ENCODE data around the gene FRMD6.

DNA sequence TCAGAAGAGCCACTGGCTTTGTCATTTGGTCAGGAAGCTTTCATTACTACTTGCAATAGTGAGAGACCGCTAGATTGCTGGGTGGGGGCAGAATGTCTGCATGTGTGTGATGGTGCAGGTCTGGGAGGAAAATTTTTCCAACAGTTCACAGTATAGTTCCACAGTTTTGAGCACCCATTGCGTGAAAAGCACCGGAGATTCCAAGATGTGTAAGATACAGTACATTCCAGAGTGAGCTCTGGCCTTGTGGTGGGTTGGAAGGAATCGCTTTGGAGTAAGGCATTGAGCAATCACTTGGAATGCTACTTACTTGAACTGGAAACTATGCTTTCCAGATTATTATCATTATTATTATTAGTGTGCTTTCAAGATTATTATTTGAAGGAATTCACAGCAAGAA lies 47.6 kb upstream of the FRMD6 start:
- TF ChIP-seq, protein P1, sequence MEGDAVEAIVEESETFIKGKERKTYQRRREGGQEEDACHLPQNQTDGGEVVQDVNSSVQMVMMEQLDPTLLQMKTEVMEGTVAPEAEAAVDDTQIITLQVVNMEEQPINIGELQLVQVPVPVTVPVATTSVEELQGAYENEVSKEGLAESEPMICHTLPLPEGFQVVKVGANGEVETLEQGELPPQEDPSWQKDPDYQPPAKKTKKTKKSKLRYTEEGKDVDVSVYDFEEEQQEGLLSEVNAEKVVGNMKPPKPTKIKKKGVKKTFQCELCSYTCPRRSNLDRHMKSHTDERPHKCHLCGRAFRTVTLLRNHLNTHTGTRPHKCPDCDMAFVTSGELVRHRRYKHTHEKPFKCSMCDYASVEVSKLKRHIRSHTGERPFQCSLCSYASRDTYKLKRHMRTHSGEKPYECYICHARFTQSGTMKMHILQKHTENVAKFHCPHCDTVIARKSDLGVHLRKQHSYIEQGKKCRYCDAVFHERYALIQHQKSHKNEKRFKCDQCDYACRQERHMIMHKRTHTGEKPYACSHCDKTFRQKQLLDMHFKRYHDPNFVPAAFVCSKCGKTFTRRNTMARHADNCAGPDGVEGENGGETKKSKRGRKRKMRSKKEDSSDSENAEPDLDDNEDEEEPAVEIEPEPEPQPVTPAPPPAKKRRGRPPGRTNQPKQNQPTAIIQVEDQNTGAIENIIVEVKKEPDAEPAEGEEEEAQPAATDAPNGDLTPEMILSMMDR (IDR thresholded peaks at IDR 0.05), result no peak
- TF ChIP-seq POLR2A (IDR thresholded peaks at IDR 0.05) (no peak), EP300 (IDR thresholded peaks at IDR 0.05) (no peak)

All from upper lobe of left lung (tissue), 4 donors.